Mesothelial cell of epicardium (in vitro differentiated cells): Measurements from ENCODE around the gene FBXO15. TPM values are rescaled to one million over a fixed set of nuclear protein-coding genes. Genes with fewer than 3 reads are reported as not detected.

ENCODE experiments used
- DNase-seq, 2 experiments: peaks; one replicate each; pipeline ENCODE4 v3.0.0; 2021; ENCODE audit warnings: low spot score in 2 of 2; ENCODE audit not compliant: unreplicated experiment in 2 of 2
- H3K27ac Mint-ChIP-seq: 2 replicates; pipeline ENCODE4 v1.8.0; 2021; ENCODE audit warnings: mixed read lengths
- H3K27me3 Mint-ChIP-seq: 2 replicates; pipeline ENCODE4 v1.8.0; 2021; ENCODE audit warnings: low read depth, mixed read lengths
- H3K36me3 Mint-ChIP-seq: 2 replicates; pipeline ENCODE4 v1.8.0; 2021; ENCODE audit warnings: mixed read lengths
- H3K4me1 Mint-ChIP-seq: 2 replicates; pipeline ENCODE4 v1.8.0; 2021; ENCODE audit warnings: mixed read lengths
- H3K4me3 Mint-ChIP-seq: 2 replicates; pipeline ENCODE4 v1.8.0; 2021; ENCODE audit warnings: mild to moderate bottlenecking, moderate library complexity, mixed read lengths
- H3K9me3 Mint-ChIP-seq: 2 replicates; pipeline ENCODE4 v1.8.0; 2021; ENCODE audit warnings: mixed read lengths
- total RNA-seq: library from RNA; stranded (reverse); gene quantifications from 3 replicates; pipeline ENCODE4 v1.2.1, GENCODE V29; 2021
- TF ChIP-seq, protein P1 (sequence below): fragments of 200-600 bp; sonication (generic); IDR thresholded peaks from one replicate; pipeline ENCODE4 v1.5.0; 2021; ENCODE audit warnings: antibody characterized with exemption; ENCODE audit not compliant: unreplicated experiment

Gene FBXO15
- total RNA-seq, 1 donor from 2014 or later = 2.3 TPM

DNA sequence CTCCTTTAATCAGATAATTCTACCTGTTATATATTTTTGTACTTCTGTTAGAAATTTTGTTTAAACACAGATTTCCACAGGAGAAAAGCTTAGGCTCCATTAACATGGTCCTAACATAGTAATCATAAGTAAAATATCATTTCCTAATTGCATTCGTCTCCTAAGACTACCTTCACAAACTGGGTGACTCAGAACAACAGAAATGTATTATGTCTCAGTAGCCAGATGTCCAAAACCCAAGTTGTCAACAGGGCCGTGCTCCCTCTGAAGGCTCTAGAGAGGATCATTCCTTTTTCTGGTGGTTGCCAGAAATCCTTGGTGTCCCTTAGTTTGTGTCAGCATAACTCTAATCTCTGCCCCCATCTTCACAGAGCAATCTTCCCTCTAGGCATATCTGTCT is 5.4 kb downstream of the FBXO15 start:
- peaks cover 16% of the 10 kb centered on the region for H3K27me3 Mint-ChIP-seq
- no peaks in the 10 kb centered on the region for H3K9me3 Mint-ChIP-seq
- no peak for DNase-seq
- H3K4me3 Mint-ChIP-seq = no peak overlapping the region
- peaks cover 16% of the 10 kb centered on the region for H3K4me1 Mint-ChIP-seq
- H3K36me3 Mint-ChIP-seq = no peaks in the 10 kb centered on the region
- TF ChIP-seq, protein P1, sequence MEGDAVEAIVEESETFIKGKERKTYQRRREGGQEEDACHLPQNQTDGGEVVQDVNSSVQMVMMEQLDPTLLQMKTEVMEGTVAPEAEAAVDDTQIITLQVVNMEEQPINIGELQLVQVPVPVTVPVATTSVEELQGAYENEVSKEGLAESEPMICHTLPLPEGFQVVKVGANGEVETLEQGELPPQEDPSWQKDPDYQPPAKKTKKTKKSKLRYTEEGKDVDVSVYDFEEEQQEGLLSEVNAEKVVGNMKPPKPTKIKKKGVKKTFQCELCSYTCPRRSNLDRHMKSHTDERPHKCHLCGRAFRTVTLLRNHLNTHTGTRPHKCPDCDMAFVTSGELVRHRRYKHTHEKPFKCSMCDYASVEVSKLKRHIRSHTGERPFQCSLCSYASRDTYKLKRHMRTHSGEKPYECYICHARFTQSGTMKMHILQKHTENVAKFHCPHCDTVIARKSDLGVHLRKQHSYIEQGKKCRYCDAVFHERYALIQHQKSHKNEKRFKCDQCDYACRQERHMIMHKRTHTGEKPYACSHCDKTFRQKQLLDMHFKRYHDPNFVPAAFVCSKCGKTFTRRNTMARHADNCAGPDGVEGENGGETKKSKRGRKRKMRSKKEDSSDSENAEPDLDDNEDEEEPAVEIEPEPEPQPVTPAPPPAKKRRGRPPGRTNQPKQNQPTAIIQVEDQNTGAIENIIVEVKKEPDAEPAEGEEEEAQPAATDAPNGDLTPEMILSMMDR = no peak
- H3K27ac Mint-ChIP-seq = no peak overlapping the region

DNA sequence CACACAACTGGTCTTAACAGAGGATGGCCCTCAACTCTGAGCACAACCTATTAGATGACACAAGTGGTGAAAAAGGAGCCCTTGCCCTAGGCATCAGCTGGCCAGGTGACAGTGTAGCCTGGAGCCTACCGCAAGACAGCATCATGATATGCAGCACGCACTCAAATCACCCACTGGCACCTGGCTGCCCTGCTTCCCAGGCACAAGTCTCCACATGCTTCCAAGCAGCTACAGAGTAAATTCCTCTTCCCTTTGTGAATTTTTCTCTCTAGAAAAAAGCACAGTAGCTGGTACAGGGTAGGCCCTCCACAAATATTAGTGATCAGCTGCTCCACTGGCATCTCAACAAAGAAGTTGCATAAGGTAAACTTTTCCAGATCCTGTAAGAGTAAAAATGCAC is 6.0 kb downstream of the FBXO15 start:
- peaks cover 16% of the 10 kb centered on the region for H3K27me3 Mint-ChIP-seq
- H3K9me3 Mint-ChIP-seq = no peaks in the 10 kb centered on the region
- no peak for DNase-seq
- no peak overlapping the region for H3K4me3 Mint-ChIP-seq
- H3K4me1 Mint-ChIP-seq = peaks cover 10% of the 10 kb centered on the region
- TF ChIP-seq, protein P1 = no peak
- H3K36me3 Mint-ChIP-seq = no peaks in the 10 kb centered on the region
- H3K27ac Mint-ChIP-seq = no peak overlapping the region

DNA sequence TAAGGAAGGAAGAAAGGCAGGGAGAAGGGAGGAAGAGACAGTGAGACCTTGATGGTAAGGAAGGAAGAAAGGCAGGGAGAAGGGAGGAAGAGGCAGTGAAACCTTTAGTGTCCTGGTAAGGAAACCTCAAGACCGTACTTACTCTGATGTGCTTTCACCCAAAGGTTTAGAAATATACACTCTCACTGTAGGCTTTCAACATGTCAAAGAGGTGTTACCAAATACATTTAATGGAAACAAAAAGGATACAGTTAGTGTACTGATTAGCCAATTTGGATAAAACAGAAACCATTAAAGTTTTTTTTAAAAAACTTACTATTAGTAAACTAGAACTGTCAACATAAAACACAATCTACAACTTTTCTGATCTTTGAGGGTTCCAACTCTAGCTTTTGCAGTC is 7.1 kb downstream of the FBXO15 start:
- no peak for DNase-seq
- H3K27ac Mint-ChIP-seq = no peak overlapping the region
- H3K27me3 Mint-ChIP-seq = peaks cover 16% of the 10 kb centered on the region
- TF ChIP-seq, protein P1 = no peak
- H3K4me3 Mint-ChIP-seq = no peak overlapping the region
- no peaks in the 10 kb centered on the region for H3K9me3 Mint-ChIP-seq
- H3K36me3 Mint-ChIP-seq = no peaks in the 10 kb centered on the region
- H3K4me1 Mint-ChIP-seq = peaks cover 3% of the 10 kb centered on the region

DNA sequence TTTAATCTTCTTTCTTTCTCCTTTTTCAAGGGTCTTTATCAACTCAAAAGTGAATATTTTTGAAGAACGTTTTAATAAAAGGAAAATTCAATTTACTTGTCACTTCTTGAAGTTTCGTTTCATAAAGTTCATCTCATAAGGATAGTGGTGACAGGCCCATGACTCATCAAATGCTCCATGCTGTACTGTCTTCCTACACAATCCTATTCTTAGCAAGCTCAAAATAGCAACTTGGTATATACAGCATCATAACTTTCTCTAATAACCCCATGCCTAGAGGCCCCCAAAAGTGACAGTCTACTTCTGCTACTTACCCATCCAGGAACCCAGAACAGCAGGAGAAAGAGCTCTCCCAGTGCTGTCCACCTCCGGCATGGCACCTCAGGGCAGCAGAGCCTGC is 7.7 kb downstream of the FBXO15 start:
- Mint-ChIP-seq H3K36me3 (no peaks in the 10 kb centered on the region), H3K4me1 (peaks cover 3% of the 10 kb centered on the region), H3K27ac (no peak overlapping the region), H3K9me3 (no peaks in the 10 kb centered on the region), H3K27me3 (peaks cover 16% of the 10 kb centered on the region), H3K4me3 (no peak overlapping the region)
- no peak for DNase-seq
- TF ChIP-seq, protein P1 = no peak

DNA sequence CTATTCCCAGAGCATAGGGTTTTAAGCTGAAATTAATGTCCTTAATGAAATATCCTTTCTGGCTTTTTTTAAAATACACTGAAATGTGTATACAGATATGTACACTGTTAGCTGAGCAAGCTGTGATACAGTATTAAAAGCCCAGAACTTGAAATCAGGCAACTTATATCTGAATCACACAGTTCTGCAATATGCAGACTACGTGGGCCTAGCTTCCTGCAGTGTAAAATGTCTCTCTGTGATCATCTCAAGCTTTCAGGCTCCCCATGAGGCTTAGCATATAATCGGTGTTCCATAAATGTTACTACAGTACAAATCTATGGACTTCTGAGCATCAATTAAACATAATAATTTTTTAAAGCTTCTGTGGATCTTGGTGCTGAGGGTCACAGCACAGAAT is 8.2 kb downstream of the FBXO15 start:
- TF ChIP-seq, protein P1 = no peak
- H3K27me3 Mint-ChIP-seq = peaks cover 16% of the 10 kb centered on the region

DNA sequence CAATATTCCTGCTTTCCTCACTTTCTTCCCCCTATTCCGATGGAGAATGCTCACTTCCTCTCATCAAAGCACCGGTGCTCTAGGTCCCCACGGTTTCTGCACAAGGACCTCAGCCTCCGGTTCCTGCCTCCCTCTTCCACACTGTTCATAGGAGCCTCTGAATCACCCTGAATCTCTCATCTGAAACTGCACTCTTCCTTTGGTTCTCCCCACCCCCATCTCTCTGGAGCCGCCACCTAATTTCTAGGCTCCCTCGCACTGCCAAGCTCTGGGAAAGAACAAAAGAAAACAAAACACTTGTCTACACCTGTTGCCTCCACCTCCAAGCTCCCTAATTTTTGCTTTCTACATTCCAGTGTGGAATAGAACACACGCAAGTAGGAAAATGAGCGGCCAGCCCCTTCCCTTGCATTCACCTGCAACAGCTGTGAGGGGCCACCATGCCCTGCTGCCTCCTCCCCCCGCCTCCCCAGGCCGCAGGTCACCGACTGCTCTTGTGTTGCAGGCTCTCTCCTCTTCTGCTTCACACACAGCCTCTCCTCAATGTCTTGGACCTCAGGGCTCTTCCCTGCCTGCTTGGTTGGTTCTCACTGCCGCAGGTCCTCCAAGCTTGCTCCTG is 9.6 kb downstream of the FBXO15 start:
- no peak for DNase-seq
- Mint-ChIP-seq H3K27ac (no peak overlapping the region), H3K4me3 (no peak overlapping the region), H3K9me3 (no peaks in the 10 kb centered on the region), H3K27me3 (peaks cover 16% of the 10 kb centered on the region), H3K36me3 (no peaks in the 10 kb centered on the region), H3K4me1 (peaks cover 3% of the 10 kb centered on the region)
- TF ChIP-seq, protein P1 = no peak

More for the DNA sequence above, 8.2 kb downstream of the FBXO15 start:
- Mint-ChIP-seq H3K27ac (no peak overlapping the region), H3K4me1 (peaks cover 3% of the 10 kb centered on the region), H3K4me3 (no peak overlapping the region), H3K9me3 (no peaks in the 10 kb centered on the region), H3K36me3 (no peaks in the 10 kb centered on the region)
- DNase-seq = no peak
